SK-N-SH (cell line): ENCODE measurements around the gene ITPRIPL2.

Source experiments
- CHD2 ChIP-seq: fragments of 150-350 bp; IDR thresholded peaks from 2 replicates; pipeline ENCODE4 v1.6.1; 2018; ENCODE audit warnings: low read length; ENCODE audit not compliant: partially characterized antibody
- CTCF ChIP-seq: fragments of 200-600 bp; sonication (generic); IDR thresholded peaks from 2 replicates; pipeline ENCODE4 v1.6.1; 2017; ENCODE audit warnings: antibody characterized with exemption, mild to moderate bottlenecking, moderate library complexity
- ELF1 ChIP-seq: IDR thresholded peaks from 2 replicates; pipeline ENCODE4 v1.4.0; 2012
- FOSL2 ChIP-seq: IDR thresholded peaks from 2 replicates; pipeline ENCODE4 v1.4.0; 2012; ENCODE audit warnings: low read depth, mild to moderate bottlenecking, moderate library complexity, borderline replicate concordance
- GABPA ChIP-seq: IDR thresholded peaks from 2 replicates; pipeline ENCODE4 v1.4.0; 2012; ENCODE audit warnings: low read depth, mild to moderate bottlenecking
- MEF2A ChIP-seq: IDR thresholded peaks from 2 replicates; pipeline ENCODE4 v1.4.0; 2012; ENCODE audit warnings: low read depth, borderline replicate concordance
- RAD21 ChIP-seq: IDR thresholded peaks from 2 replicates; pipeline ENCODE4 v1.6.1; 2012; ENCODE audit warnings: mild to moderate bottlenecking, low read length
- SMC3 ChIP-seq: IDR thresholded peaks from 2 replicates; pipeline ENCODE4 v1.6.1; 2012; ENCODE audit warnings: low read depth, low read length, improper control_type of control experiment
- USF2 ChIP-seq: fragments of 150-350 bp; IDR thresholded peaks from 2 replicates; pipeline ENCODE4 v1.6.1; 2017; ENCODE audit warnings: antibody characterized with exemption, low read length, low read depth, borderline replicate concordance

GRCh38 chr16:19127205-19127604 lies 13.4 kb downstream of the ITPRIPL2 start:
- no peak for TF ChIP-seq CTCF
- no peak for TF ChIP-seq ELF1
- no peak for TF ChIP-seq SMC3
- no peak for TF ChIP-seq MEF2A
- no peak for TF ChIP-seq GABPA
- no peak for TF ChIP-seq FOSL2
- no peak for TF ChIP-seq USF2
- TF ChIP-seq RAD21: no peak
- no peak for TF ChIP-seq CHD2
